ENCODE measurements around the gene HEXB. TPM values are rescaled to one million over a fixed set of nuclear protein-coding genes. Genes with fewer than 3 reads are reported as not detected.

HEXB gene
- total RNA-seq, 1 experiment from 2014 or later = 65.3 TPM

DNA sequence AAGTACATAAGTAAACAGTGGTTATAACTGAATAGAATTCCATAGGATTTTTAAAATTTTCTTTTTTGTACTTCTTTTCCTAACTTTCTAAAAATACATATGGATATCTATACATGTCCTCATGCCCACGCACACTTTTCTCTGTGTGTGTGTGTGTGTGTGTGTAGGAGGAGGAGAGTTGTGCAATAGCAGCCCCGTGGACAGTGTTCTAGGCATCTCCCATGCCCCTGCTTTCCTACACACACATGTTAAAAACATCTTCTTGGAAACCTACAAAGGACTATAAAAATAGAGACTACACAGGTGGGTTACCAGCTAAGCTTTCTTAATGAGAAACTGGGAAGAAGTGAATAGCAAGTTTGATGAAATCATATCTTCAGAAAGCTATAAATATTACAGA is 19.8 kb upstream of the HEXB start:
- Histone ChIP-seq H3K9me3 (ENCODE audit: low read depth, low read length, poor library complexity, severe bottlenecking) (no peaks in the 10 kb centered on the region), H3K27ac (ENCODE audit: low read depth, low read length, poor library complexity, severe bottlenecking) (no peak overlapping the region), H3K36me3 (ENCODE audit: insufficient read depth, low read length, poor library complexity, severe bottlenecking) (no peaks in the 10 kb centered on the region), H3K4me1 (ENCODE audit: insufficient read depth, low read length, poor library complexity, severe bottlenecking) (no peaks in the 10 kb centered on the region), H3K4me3 (ENCODE audit: low read depth, low read length, poor library complexity, severe bottlenecking) (no peak overlapping the region), H3K27me3 (replicated peaks; ENCODE audit: insufficient read depth, low read depth, low read length, poor library complexity) (peaks cover 37% of the 10 kb centered on the region)
- TF ChIP-seq, protein P1, sequence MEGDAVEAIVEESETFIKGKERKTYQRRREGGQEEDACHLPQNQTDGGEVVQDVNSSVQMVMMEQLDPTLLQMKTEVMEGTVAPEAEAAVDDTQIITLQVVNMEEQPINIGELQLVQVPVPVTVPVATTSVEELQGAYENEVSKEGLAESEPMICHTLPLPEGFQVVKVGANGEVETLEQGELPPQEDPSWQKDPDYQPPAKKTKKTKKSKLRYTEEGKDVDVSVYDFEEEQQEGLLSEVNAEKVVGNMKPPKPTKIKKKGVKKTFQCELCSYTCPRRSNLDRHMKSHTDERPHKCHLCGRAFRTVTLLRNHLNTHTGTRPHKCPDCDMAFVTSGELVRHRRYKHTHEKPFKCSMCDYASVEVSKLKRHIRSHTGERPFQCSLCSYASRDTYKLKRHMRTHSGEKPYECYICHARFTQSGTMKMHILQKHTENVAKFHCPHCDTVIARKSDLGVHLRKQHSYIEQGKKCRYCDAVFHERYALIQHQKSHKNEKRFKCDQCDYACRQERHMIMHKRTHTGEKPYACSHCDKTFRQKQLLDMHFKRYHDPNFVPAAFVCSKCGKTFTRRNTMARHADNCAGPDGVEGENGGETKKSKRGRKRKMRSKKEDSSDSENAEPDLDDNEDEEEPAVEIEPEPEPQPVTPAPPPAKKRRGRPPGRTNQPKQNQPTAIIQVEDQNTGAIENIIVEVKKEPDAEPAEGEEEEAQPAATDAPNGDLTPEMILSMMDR (conservative IDR thresholded peaks at IDR 0.05; ENCODE audit: low read depth, low read length) = no peak
- no peak for TF ChIP-seq EZH2 (IDR thresholded peaks at IDR 0.05; ENCODE audit: borderline replicate concordance, low read depth, low read length, poor library complexity, severe bottlenecking)
- CTCF ChIA-PET = no interaction called here
- intact Hi-C loops (cut with micrococcal nuclease; ENCODE audit: unreplicated experiment) = no loop called here
- DNase-seq (ENCODE audit: low spot score) = no peak
- POLR2A ChIA-PET (ENCODE audit: low non-redundant PET) = no interaction called here
- BruUV-seq (replicated peaks) = no TSS peak

DNA sequence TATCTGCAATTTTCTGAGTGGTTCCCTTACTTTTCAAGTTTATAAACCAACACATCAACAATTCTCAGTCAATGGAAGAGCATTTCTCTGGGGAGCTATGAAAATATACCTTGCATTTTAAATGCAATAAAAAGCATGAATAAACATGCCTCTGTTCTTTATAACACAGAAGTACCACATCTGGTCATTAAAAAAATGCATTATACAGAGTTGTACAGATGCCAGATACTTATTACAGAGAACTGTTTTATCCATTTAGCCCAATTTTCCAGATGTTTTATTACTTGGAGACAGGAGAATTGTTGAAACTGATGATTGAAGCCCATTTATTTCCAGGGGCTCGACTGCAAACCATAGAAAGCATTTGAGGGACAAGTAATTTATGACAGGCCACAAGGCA is 19.2 kb upstream of the HEXB start:
- no peak overlapping the region for H3K4me3 ChIP-seq (ENCODE audit: low read depth, low read length, poor library complexity, severe bottlenecking)
- intact Hi-C loops (cut with micrococcal nuclease; ENCODE audit: unreplicated experiment) = no loop called here
- H3K4me1 ChIP-seq (ENCODE audit: insufficient read depth, low read length, poor library complexity, severe bottlenecking) = no peaks in the 10 kb centered on the region
- H3K9me3 ChIP-seq (ENCODE audit: low read depth, low read length, poor library complexity, severe bottlenecking) = no peaks in the 10 kb centered on the region
- no peak for DNase-seq (ENCODE audit: low spot score)
- TF ChIP-seq, protein P1 (conservative IDR thresholded peaks at IDR 0.05; ENCODE audit: low read depth, low read length) = no peak
- TF ChIP-seq EZH2 (IDR thresholded peaks at IDR 0.05; ENCODE audit: borderline replicate concordance, low read depth, low read length, poor library complexity, severe bottlenecking) = no peak
- BruUV-seq (replicated peaks) = no TSS peak
- H3K27ac ChIP-seq (ENCODE audit: low read depth, low read length, poor library complexity, severe bottlenecking) = no peak overlapping the region
- ChIA-PET CTCF (no interaction called here), POLR2A (ENCODE audit: low non-redundant PET) (no interaction called here)
- H3K36me3 ChIP-seq (ENCODE audit: insufficient read depth, low read length, poor library complexity, severe bottlenecking) = no peaks in the 10 kb centered on the region
- peaks cover 32% of the 10 kb centered on the region for H3K27me3 ChIP-seq (replicated peaks; ENCODE audit: insufficient read depth, low read depth, low read length, poor library complexity)

DNA sequence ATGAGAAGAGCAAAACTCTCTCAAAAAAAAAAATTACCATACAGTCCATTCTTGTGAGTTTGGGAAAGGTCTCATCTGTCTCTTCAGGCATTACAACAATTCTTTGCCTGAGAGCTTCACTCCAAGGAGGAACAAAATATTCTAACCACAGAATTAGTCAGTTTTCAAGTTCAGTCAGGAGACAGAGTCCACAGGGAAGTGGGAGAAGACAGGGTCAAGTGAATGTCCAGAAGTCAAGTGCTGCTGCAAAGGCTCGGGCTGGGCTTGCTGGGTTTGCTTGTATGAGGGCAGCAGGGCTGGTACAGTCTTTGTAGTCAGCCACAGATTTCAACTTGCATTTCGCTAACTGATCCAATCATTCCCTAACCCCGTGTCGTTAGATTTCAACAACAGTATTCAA is 17.6 kb upstream of the HEXB start:
- peaks cover 29% of the 10 kb centered on the region for H3K27me3 ChIP-seq (replicated peaks; ENCODE audit: insufficient read depth, low read depth, low read length, poor library complexity)
- H3K36me3 ChIP-seq (ENCODE audit: insufficient read depth, low read length, poor library complexity, severe bottlenecking) = no peaks in the 10 kb centered on the region
- H3K9me3 ChIP-seq (ENCODE audit: low read depth, low read length, poor library complexity, severe bottlenecking) = no peaks in the 10 kb centered on the region
- ChIA-PET CTCF (no interaction called here), POLR2A (ENCODE audit: low non-redundant PET) (no interaction called here)
- DNase-seq (ENCODE audit: low spot score) = no peak
- intact Hi-C loops (cut with micrococcal nuclease; ENCODE audit: unreplicated experiment) = no loop called here
- no TSS peak for BruUV-seq (replicated peaks)
- TF ChIP-seq, protein P1 (conservative IDR thresholded peaks at IDR 0.05; ENCODE audit: low read depth, low read length) = no peak
- no peak overlapping the region for H3K4me3 ChIP-seq (ENCODE audit: low read depth, low read length, poor library complexity, severe bottlenecking)
- no peaks in the 10 kb centered on the region for H3K4me1 ChIP-seq (ENCODE audit: insufficient read depth, low read length, poor library complexity, severe bottlenecking)
- H3K27ac ChIP-seq (ENCODE audit: low read depth, low read length, poor library complexity, severe bottlenecking) = no peak overlapping the region
